Measurements from ENCODE around the gene IGFALS.

IGFALS gene

DNA sequence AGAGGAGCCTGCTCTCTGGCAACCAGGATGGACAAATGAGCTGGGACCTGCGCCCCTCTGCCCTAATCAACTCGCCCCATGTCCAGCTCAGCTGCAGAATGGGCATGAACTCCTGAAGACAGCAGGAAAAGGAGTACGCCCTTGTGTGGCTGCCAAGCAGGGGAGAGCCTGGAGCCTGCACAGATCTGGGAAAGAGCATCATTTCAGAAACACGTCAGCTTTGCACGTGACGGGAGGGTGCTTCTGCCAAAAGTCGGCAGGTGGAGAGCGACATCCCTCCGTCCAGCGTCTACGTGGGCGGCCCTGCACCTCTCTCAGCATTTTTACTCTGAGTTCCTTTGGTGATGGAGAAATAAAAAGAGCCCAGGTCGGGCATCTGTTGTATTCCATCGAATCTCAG is 40.7 kb downstream of the IGFALS start:
- H4K20me1 ChIP-seq (ENCODE audit: low read depth, low read length) = no peaks in the 10 kb centered on the region
- H3K79me2 ChIP-seq (ENCODE audit: insufficient read depth, low read length) = no peaks in the 10 kb centered on the region
- TF ChIP-seq EZH2phosphoT487 (conservative IDR thresholded peaks at IDR 0.05; ENCODE audit: low read length) = no peak
- TF ChIP-seq, protein P1, sequence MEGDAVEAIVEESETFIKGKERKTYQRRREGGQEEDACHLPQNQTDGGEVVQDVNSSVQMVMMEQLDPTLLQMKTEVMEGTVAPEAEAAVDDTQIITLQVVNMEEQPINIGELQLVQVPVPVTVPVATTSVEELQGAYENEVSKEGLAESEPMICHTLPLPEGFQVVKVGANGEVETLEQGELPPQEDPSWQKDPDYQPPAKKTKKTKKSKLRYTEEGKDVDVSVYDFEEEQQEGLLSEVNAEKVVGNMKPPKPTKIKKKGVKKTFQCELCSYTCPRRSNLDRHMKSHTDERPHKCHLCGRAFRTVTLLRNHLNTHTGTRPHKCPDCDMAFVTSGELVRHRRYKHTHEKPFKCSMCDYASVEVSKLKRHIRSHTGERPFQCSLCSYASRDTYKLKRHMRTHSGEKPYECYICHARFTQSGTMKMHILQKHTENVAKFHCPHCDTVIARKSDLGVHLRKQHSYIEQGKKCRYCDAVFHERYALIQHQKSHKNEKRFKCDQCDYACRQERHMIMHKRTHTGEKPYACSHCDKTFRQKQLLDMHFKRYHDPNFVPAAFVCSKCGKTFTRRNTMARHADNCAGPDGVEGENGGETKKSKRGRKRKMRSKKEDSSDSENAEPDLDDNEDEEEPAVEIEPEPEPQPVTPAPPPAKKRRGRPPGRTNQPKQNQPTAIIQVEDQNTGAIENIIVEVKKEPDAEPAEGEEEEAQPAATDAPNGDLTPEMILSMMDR (IDR thresholded peaks at IDR 0.05; ENCODE audit: insufficient read depth, low read length, poor library complexity, severe bottlenecking) = no peak
- H3K9ac ChIP-seq (ENCODE audit: low read length) = no peak overlapping the region
- no peak overlapping the region for H2AFZ ChIP-seq (ENCODE audit: low read depth, low read length, severe bottlenecking)
- H3K4me2 ChIP-seq (ENCODE audit: low read depth, low read length, poor library complexity, severe bottlenecking) = no peak overlapping the region
- H3K27me3 ChIP-seq (ENCODE audit: low read length) = no peaks in the 10 kb centered on the region
- H3K4me3 ChIP-seq (ENCODE audit: insufficient read depth, low read length, poor library complexity, severe bottlenecking) = no peak overlapping the region
- no peaks in the 10 kb centered on the region for H3K9me3 ChIP-seq (ENCODE audit: insufficient read depth, low read length)
- H3K36me3 ChIP-seq (ENCODE audit: low read length) = no peaks in the 10 kb centered on the region
- H3K9me2 ChIP-seq (replicated peaks; ENCODE audit: insufficient read depth, low read length) = no peaks in the 10 kb centered on the region
- no peak overlapping the region for H3K27ac ChIP-seq (ENCODE audit: low read depth, low read length)
- H3F3A ChIP-seq (ENCODE audit: insufficient read depth) = no peaks in the 10 kb centered on the region

DNA sequence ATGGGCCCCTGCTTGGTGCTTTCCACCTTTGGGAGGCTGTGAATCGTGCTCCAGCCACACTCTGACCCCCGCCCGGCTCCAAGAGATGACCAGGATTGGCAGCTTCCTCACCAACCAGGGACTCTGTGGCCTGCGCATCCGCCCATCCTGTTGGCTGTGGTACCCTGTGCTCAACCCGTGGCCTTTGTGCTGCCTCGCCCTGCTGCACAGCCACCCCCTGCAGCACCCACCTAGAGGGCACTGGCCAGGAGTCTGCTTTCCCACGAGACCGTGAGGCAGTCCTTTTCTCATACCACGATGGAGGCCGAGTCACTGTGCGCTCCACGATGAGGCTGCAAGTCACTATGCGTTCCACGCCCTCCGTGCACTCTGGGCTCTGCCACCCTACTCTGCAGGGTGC is 41.6 kb downstream of the IGFALS start:
- H3K27me3 ChIP-seq (ENCODE audit: low read length) = no peaks in the 10 kb centered on the region
- no peak overlapping the region for H3K4me3 ChIP-seq (ENCODE audit: insufficient read depth, low read length, poor library complexity, severe bottlenecking)
- H3K79me2 ChIP-seq (ENCODE audit: insufficient read depth, low read length) = no peaks in the 10 kb centered on the region
- no peak overlapping the region for H3K4me2 ChIP-seq (ENCODE audit: low read depth, low read length, poor library complexity, severe bottlenecking)
- no peaks in the 10 kb centered on the region for H3K9me2 ChIP-seq (replicated peaks; ENCODE audit: insufficient read depth, low read length)
- no peak overlapping the region for H3K27ac ChIP-seq (ENCODE audit: low read depth, low read length)
- no peaks in the 10 kb centered on the region for H4K20me1 ChIP-seq (ENCODE audit: low read depth, low read length)
- no peaks in the 10 kb centered on the region for H3F3A ChIP-seq (ENCODE audit: insufficient read depth)
- H3K9me3 ChIP-seq (ENCODE audit: insufficient read depth, low read length) = no peaks in the 10 kb centered on the region
- H2AFZ ChIP-seq (ENCODE audit: low read depth, low read length, severe bottlenecking) = no peak overlapping the region
- TF ChIP-seq, protein P1 (IDR thresholded peaks at IDR 0.05; ENCODE audit: insufficient read depth, low read length, poor library complexity, severe bottlenecking) = no peak
- no peak for TF ChIP-seq EZH2phosphoT487 (conservative IDR thresholded peaks at IDR 0.05; ENCODE audit: low read length)
- H3K36me3 ChIP-seq (ENCODE audit: low read length) = no peaks in the 10 kb centered on the region
- no peak overlapping the region for H3K9ac ChIP-seq (ENCODE audit: low read length)

DNA sequence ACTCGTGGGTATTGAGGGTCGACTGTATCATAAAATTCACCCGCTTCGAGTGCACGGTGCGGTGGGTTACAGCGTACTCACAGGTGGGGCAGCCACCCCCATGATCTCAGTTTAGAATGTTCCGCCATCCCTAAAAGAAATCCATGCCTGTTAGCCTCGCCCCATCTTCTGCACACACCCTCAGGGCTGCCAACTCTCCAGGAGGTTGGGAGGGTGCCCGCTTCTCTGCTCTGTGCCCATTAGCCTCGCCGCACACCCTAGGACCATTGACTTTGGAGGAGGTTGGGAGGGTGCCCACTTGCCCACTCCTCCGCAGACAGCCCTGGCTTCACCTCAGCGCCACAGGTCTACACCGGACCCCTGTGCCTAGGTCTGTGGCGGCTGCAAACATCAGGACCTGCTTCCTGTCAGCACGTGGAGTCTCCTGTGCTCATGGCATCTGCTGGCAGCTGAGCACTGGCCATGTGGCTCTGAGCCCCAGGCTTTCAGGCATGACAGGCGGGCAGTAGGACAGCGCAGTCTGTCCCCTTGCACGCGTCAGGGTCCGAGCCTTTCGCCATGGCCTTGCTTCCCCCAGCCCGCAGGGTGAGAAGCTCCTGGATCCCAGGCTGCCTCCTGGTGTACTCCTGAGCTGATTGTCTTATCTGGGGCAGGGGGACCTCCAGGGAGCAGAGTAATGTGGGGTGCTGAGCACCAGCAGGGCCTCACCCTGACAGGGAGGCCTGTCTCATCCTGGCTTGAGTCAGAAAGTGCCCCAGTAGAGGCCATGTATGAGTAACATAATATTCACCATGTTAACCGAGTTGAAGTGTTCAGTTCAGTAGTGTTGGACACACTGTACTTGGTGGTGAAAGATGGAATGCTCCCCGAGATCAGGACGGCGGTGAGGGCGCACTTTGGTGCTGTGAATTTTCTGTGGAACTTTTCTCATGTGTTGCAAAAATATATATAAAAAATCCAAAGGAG is 44.1 kb downstream of the IGFALS start:
- Histone ChIP-seq H2AFZ (ENCODE audit: low read depth, low read length, severe bottlenecking) (no peak overlapping the region), H3K9ac (ENCODE audit: low read length) (no peak overlapping the region), H3K27me3 (ENCODE audit: low read length) (no peaks in the 10 kb centered on the region), H4K20me1 (ENCODE audit: low read depth, low read length) (no peaks in the 10 kb centered on the region), H3K4me3 (ENCODE audit: insufficient read depth, low read length, poor library complexity, severe bottlenecking) (no peak overlapping the region), H3K9me3 (ENCODE audit: insufficient read depth, low read length) (no peaks in the 10 kb centered on the region), H3K36me3 (ENCODE audit: low read length) (no peaks in the 10 kb centered on the region), H3K79me2 (ENCODE audit: insufficient read depth, low read length) (no peaks in the 10 kb centered on the region), H3K27ac (ENCODE audit: low read depth, low read length) (no peak overlapping the region), H3F3A (ENCODE audit: insufficient read depth) (no peaks in the 10 kb centered on the region), H3K9me2 (replicated peaks; ENCODE audit: insufficient read depth, low read length) (no peaks in the 10 kb centered on the region), H3K4me2 (ENCODE audit: low read depth, low read length, poor library complexity, severe bottlenecking) (no peak overlapping the region)
- no peak for TF ChIP-seq EZH2phosphoT487 (conservative IDR thresholded peaks at IDR 0.05; ENCODE audit: low read length)
- TF ChIP-seq, protein P1 (IDR thresholded peaks at IDR 0.05; ENCODE audit: insufficient read depth, low read length, poor library complexity, severe bottlenecking) = no peak
